GM12878 (cell line): ENCODE data around the gene OR13J1. TPM values are rescaled to one million over a fixed set of nuclear protein-coding genes. Genes with fewer than 3 reads are reported as not detected.

ENCODE experiments used
- ATAC-seq: fragments of 200-7000 bp; cut with Tn5 transposase; 3 replicates; pipeline ENCODE4 v1.9.1; 2020; ENCODE audit warnings: mild to moderate bottlenecking, moderate library complexity
- BruUV-seq: library from RNA; stranded (reverse); fragments of 400-500 nt; replicated peaks from 2 replicates; lab custom pipeline; 2021; lab: Mats Ljungman, UMichigan
- CTCF ChIA-PET: fragments of 300-600 bp; sonication (Branson Sonifier 250); formaldehyde crosslinking; extraction: SDS; loops from one replicate; lab custom pipeline; 2021; ENCODE audit warnings: inconsistent platforms; lab: Yijun Ruan, JAX
- POLR2A ChIA-PET: fragments of 350-600 bp; formaldehyde crosslinking; extraction: SDS; loops from one replicate; lab custom pipeline; 2021; ENCODE audit warnings: inconsistent platforms; lab: Charles Lee
- RAD21 ChIA-PET: fragments of 300-600 bp; sonication (Branson Sonifier 250); formaldehyde crosslinking; loops from one replicate; lab custom pipeline; 2023; ENCODE audit warnings: antibody characterized with exemption; ENCODE audit not compliant: unreplicated experiment; lab: Charles Lee
- SMC1A ChIA-PET: fragments of 300-600 bp; sonication (Branson Sonifier 250); formaldehyde crosslinking; loops from one replicate; lab custom pipeline; 2023; ENCODE audit not compliant: unreplicated experiment, uncharacterized antibody; lab: Charles Lee
- DNase-seq: peaks from one replicate; pipeline ENCODE4 v3.0.0-alpha.2; 2011; ENCODE audit warnings: low read depth, low spot score
- FAIRE-seq: peaks from 3 replicates; lab custom pipeline; 2011; peaks lifted over from hg19 to GRCh38; lab: Jason Lieb, UNC
- H2AFZ ChIP-seq: 2 replicates; pipeline ENCODE4 v1.6.0; 2011; ENCODE audit warnings: low read depth, low read length, control low read depth; ENCODE audit not compliant: control insufficient read depth
- H3K27ac ChIP-seq: 2 replicates; pipeline ENCODE4 v1.5.1; 2011; ENCODE audit warnings: control low read depth; ENCODE audit not compliant: control insufficient read depth, insufficient read depth
- H3K27me3 ChIP-seq, 2 experiments: replicated peaks in 1 of 2; 2 replicates each; pipeline versions ENCODE4 v1.6.0 to v1.6.1; 2011; ENCODE audit warnings: low read length in 1 of 2; ENCODE audit not compliant: control insufficient read depth in 2 of 2, insufficient read depth in 2 of 2
- H3K36me3 ChIP-seq, 2 experiments: 2 replicates each; pipeline ENCODE4 v1.5.1; 2011; ENCODE audit warnings: low read length in 1 of 2; ENCODE audit not compliant: control insufficient read depth in 2 of 2, insufficient read depth in 2 of 2
- H3K4me1 ChIP-seq: 2 replicates; pipeline ENCODE4 v1.6.1; 2011; ENCODE audit warnings: mild to moderate bottlenecking, low read length, moderate library complexity, mixed read lengths; ENCODE audit not compliant: control insufficient read depth, insufficient read depth
- H3K4me2 ChIP-seq: 2 replicates; pipeline ENCODE4 v1.6.0; 2011; ENCODE audit warnings: control low read depth; ENCODE audit not compliant: control insufficient read depth, insufficient read depth
- H3K4me3 ChIP-seq: fragments of 200-600 bp; sonication (generic); 2 replicates; pipeline ENCODE4 v1.5.1; 2016
- H3K79me2 ChIP-seq: 2 replicates; pipeline ENCODE4 v1.6.0; 2011; ENCODE audit warnings: low read length; ENCODE audit not compliant: control insufficient read depth, insufficient read depth
- H3K9ac ChIP-seq: 2 replicates; pipeline ENCODE4 v1.8.0; 2011; ENCODE audit warnings: low read length, control low read depth, mixed read lengths; ENCODE audit not compliant: control insufficient read depth, insufficient read depth
- H3K9me3 ChIP-seq: replicated peaks from 3 replicates; pipeline ENCODE4 v1.5.1; 2011; ENCODE audit warnings: mild to moderate bottlenecking, low read length; ENCODE audit not compliant: control insufficient read depth, insufficient read depth
- H4K20me1 ChIP-seq: 2 replicates; pipeline ENCODE4 v1.6.0; 2011; ENCODE audit not compliant: control insufficient read depth, insufficient read depth
- CHD1 ChIP-seq: IDR thresholded peaks from 2 replicates; pipeline ENCODE4 v1.6.1; 2012; ENCODE audit warnings: low read depth, low read length, improper control_type of control experiment
- CHD2 ChIP-seq: IDR thresholded peaks from 2 replicates; pipeline ENCODE4 v1.6.1; 2011; ENCODE audit warnings: low read depth, low read length, improper control_type of control experiment, borderline replicate concordance
- CREM ChIP-seq: IDR thresholded peaks from 2 replicates; pipeline ENCODE4 v1.6.1; 2014; ENCODE audit warnings: antibody characterized with exemption, low read depth
- EED ChIP-seq: sonication (generic); IDR thresholded peaks from 2 replicates; pipeline ENCODE4 v1.6.1; 2016; ENCODE audit warnings: antibody characterized with exemption, low read depth
- HDGF ChIP-seq: fragments of 450-650 bp; IDR thresholded peaks from 2 replicates; pipeline ENCODE4 v1.6.1; 2016; ENCODE audit warnings: antibody characterized with exemption
- JUND ChIP-seq: IDR thresholded peaks from 2 replicates; pipeline ENCODE4 v1.6.1; 2012; ENCODE audit warnings: low read depth, mild to moderate bottlenecking, low read length, improper control_type of control experiment, moderate library complexity
- NR2F1 ChIP-seq: fragments of 450-650 bp; conservative IDR thresholded peaks from 2 replicates; pipeline ENCODE4 v1.6.1; 2017; ENCODE audit warnings: mild to moderate bottlenecking
- TCF7 ChIP-seq: IDR thresholded peaks from 2 replicates; pipeline ENCODE4 v1.6.1; 2014; ENCODE audit warnings: antibody characterized with exemption, borderline replicate concordance
- WGBS: methylation state at CpG from one replicate; pipeline ENCODE4 v1.1.6; 2016; ENCODE audit warnings: low lambda C conversion rate; ENCODE audit not compliant: insufficient replicate concordance, insufficient coverage; ENCODE audit errors: missing lambda C conversion rate; 5-methylcytosine and 5-hydroxymethylcytosine counted together
- in situ Hi-C: fragments of 300-500 bp; cut with MboI; formaldehyde crosslinking; loops from 9 replicates; pipeline ENCODE4 v1.14.3; 2018; ENCODE audit warnings: mixed read lengths
- intact Hi-C: fragments of 100-400 bp; cut with micrococcal nuclease; formaldehyde crosslinking; loops from one replicate; pipeline ENCODE4 v1.14.2; 2022; ENCODE audit not compliant: unreplicated experiment
- polyA plus RNA-seq, 11 experiments: library from polyadenylated mRNA; depleted of rRNA in 4 of 11; unstranded in 6 of 11; stranded (reverse) in 5 of 11; fragments of >200 nt; fragmentation: Nextera tagmentation in 4 of 11; fragmentation: Illumina TruSeq in 1 of 11; extraction: Ambion mirVana in 4 of 11; extraction: Trizol in 1 of 11; gene quantifications; 1 replicate in 1 of 11; 2 replicates in 10 of 11; pipeline versions ENCODE4 v1.2.1 to v1.2.3, GENCODE V29; 2011 to 2016; ENCODE audit warnings: inconsistent platforms in 2 of 11, missing spikeins in 2 of 11, low read depth in 1 of 11
- total RNA-seq, 4 experiments: library from RNA; depleted of rRNA in 3 of 4; stranded (reverse); fragments of >200 nt in 3 of 4; fragmentation: Illumina TruSeq in 1 of 4; extraction: Trizol in 1 of 4; gene quantifications; 2 replicates each; pipeline versions ENCODE4 v1.2.1 to v1.2.3, GENCODE V29; 2013 to 2021
- TF ChIP-seq, protein P1 (sequence below): IDR thresholded peaks from 2 replicates; pipeline ENCODE4 v1.6.1; 2012; ENCODE audit warnings: low read length, inconsistent platforms
- TF ChIP-seq, protein P2 (sequence below): fragments of 450-650 bp; IDR thresholded peaks from 2 replicates; pipeline ENCODE4 v1.6.1; 2014; ENCODE audit warnings: mild to moderate bottlenecking
- TF ChIP-seq, protein P3 (sequence below): fragments of 450-650 bp; IDR thresholded peaks from 2 replicates; pipeline ENCODE4 v1.6.1; 2016; ENCODE audit warnings: mild to moderate bottlenecking

OR13J1 gene
- total and polyA plus RNA-seq, 10 of the 15 experiments (the other 5 are each of a cell fraction or from before 2014, with no cell fraction given), result not detected

DNA sequence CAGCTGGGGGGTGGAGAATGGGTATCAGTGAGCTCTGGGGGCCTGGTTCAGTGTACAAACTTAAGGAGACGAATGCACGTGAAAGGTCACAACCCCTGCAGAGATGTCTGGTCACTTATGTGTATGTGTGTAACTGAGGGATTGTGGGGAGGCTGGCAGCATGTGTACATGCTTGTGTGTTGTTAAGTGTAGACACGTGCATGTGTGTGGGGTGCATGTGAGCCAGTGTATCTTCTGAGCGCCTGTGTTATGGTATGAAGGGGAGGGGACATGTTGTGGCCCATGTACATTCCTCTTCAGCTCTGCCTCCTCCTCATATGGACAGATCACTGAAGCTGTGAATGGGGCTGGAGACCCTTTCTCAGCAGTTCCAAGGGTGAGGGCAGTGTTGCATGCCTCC lies 39.2 kb downstream of the OR13J1 start (continued):
- TF ChIP-seq, protein P1, sequence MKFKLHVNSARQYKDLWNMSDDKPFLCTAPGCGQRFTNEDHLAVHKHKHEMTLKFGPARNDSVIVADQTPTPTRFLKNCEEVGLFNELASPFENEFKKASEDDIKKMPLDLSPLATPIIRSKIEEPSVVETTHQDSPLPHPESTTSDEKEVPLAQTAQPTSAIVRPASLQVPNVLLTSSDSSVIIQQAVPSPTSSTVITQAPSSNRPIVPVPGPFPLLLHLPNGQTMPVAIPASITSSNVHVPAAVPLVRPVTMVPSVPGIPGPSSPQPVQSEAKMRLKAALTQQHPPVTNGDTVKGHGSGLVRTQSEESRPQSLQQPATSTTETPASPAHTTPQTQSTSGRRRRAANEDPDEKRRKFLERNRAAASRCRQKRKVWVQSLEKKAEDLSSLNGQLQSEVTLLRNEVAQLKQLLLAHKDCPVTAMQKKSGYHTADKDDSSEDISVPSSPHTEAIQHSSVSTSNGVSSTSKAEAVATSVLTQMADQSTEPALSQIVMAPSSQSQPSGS, result no peak
- TF ChIP-seq JUND (no peak), NR2F1 (no peak), CHD1 (no peak)
- TF ChIP-seq, protein P2, sequence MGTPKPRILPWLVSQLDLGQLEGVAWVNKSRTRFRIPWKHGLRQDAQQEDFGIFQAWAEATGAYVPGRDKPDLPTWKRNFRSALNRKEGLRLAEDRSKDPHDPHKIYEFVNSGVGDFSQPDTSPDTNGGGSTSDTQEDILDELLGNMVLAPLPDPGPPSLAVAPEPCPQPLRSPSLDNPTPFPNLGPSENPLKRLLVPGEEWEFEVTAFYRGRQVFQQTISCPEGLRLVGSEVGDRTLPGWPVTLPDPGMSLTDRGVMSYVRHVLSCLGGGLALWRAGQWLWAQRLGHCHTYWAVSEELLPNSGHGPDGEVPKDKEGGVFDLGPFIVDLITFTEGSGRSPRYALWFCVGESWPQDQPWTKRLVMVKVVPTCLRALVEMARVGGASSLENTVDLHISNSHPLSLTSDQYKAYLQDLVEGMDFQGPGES, result no peak
- TF ChIP-seq, protein P3, sequence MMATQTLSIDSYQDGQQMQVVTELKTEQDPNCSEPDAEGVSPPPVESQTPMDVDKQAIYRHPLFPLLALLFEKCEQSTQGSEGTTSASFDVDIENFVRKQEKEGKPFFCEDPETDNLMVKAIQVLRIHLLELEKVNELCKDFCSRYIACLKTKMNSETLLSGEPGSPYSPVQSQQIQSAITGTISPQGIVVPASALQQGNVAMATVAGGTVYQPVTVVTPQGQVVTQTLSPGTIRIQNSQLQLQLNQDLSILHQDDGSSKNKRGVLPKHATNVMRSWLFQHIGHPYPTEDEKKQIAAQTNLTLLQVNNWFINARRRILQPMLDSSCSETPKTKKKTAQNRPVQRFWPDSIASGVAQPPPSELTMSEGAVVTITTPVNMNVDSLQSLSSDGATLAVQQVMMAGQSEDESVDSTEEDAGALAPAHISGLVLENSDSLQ, result no peak

DNA sequence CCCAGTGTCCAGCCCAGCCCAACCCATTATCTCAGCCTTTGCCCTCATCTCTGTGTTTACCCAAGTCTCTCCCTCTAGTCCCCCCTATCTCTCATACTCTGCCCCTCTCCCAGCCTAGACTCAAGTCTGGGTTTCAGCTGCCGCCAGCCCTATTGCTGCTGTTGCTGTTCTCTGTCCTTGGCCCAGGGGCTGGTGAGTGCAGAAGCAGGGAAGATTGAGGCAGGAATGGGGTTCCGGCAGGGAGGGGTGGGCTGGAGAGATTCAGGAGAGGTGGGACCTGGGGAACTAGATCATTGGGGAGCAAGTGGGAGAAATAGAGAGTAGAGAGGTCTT lies 40.5 kb downstream of the OR13J1 start:
- POLR2A ChIA-PET, result no interaction called here
- peak overlapping the region; percentile 28; the same call in 1 of the 2 replicates for H3K27ac ChIP-seq
- no peaks in the 10 kb centered on the region for H4K20me1 ChIP-seq
- no peaks in the 10 kb centered on the region for H3K36me3 ChIP-seq
- no TSS peak for BruUV-seq
- no peak for FAIRE-seq
- intact Hi-C loops, result loop anchor here (10.0 kb wide), 1 partner anchor 175 kb away; the partner anchor contains the start of genes CCDC107, RMRP and SIT1
- H3K4me3 ChIP-seq, result peak overlapping the region; percentile 78
- in situ Hi-C loops, result loop anchor here (5.0 kb wide), 1 partner anchor 48 kb away; no protein-coding TSS in a partner anchor
- ATAC-seq, result peak; percentile 4
- RAD21 ChIA-PET, result interaction anchor here (0.8 to 4.3 kb wide), 3 partner anchors 16 to 50 kb away, joined by 3 to 138 read pairs (median 6); no protein-coding TSS in a partner anchor
- WGBS, result 74% methylated on average over 2 of the region's 2 CpGs
- H3K27me3 ChIP-seq, result no peaks in the 10 kb centered on the region
- SMC1A ChIA-PET, result interaction anchor here (1.6 to 8.9 kb wide), 3 partner anchors 15 to 52 kb away, joined by 3 to 118 read pairs (median 117); no protein-coding TSS in a partner anchor
- no peak for TF ChIP-seq EED
- TF ChIP-seq TCF7, result no peak
- no peak for TF ChIP-seq CREM
- TF ChIP-seq CHD2, result no peak
- peak; percentile 67; the same call in 1 of the 2 replicates for TF ChIP-seq HDGF
- peak overlapping the region; percentile 90 for H3K4me2 ChIP-seq
- no peak for DNase-seq
- H3K4me1 ChIP-seq, result peaks cover 20% of the 10 kb centered on the region
- CTCF ChIA-PET, result interaction anchor here (1.3 to 6.7 kb wide), 4 partner anchors 12 to 97 kb away, joined by 4 to 292 read pairs (median 48); partner anchors contain the start of genes CREB3 and TLN1
- no peaks in the 10 kb centered on the region for H3K9me3 ChIP-seq
- peak overlapping the region; percentile 74 for H3K9ac ChIP-seq
- peak overlapping the region; percentile 44; the same call in 1 of the 2 replicates for H2AFZ ChIP-seq
- H3K79me2 ChIP-seq, result no peaks in the 10 kb centered on the region; the same call in 1 of the 2 replicates
